Measurements from ENCODE around the gene L3MBTL4. TPM values are rescaled to one million over a fixed set of nuclear protein-coding genes. Genes with fewer than 3 reads are reported as not detected.

The L3MBTL4 gene
- total and polyA plus RNA-seq, 9 of the 15 experiments (the other 6 are each of a cell fraction or from before 2014, with no cell fraction given): not detected

GRCh38 chr18:6069103-6069502 is 345.6 kb downstream of the L3MBTL4 start:
- Histone ChIP-seq H3K9me3 (replicated peaks; ENCODE audit: control insufficient read depth, insufficient read depth, low read depth, low read length) (peaks cover 3% of the 10 kb centered on the region; the same call in 1 of the 2 replicates), H3K9ac (ENCODE audit: insufficient read depth in 1 of 2, low read depth in 2 of 2, low read length in 2 of 2) (no peak overlapping the region), H3K36me3 (ENCODE audit: control insufficient read depth, insufficient read depth, low read length) (no peaks in the 10 kb centered on the region), H4K20me1 (replicated peaks; ENCODE audit: control insufficient read depth, insufficient read depth, low read length) (no peaks in the 10 kb centered on the region), H3K27ac (ENCODE audit: extremely low read depth, low read depth, low read length) (no peak overlapping the region), H3K27me3 (ENCODE audit: control insufficient read depth in 2 of 2, insufficient read depth in 2 of 2, low read length in 2 of 2) (no peaks in the 10 kb centered on the region), H3K4me3 (no peak overlapping the region), H2AFZ (ENCODE audit: low read depth, low read length) (no peak overlapping the region), H3K4me1 (replicated peaks in 1 of 2; ENCODE audit: control insufficient read depth in 2 of 2, insufficient read depth in 2 of 2, low read length in 2 of 2) (no peaks in the 10 kb centered on the region), H3K79me2 (ENCODE audit: control insufficient read depth, insufficient read depth, low read length) (no peaks in the 10 kb centered on the region), H3K9me1 (ENCODE audit: control insufficient read depth, insufficient read depth, low read length) (no peaks in the 10 kb centered on the region), H3K4me2 (ENCODE audit: insufficient read depth, low read length) (no peak overlapping the region)
- BruUV-seq (replicated peaks): no TSS peak
- intact Hi-C loops (cut with micrococcal nuclease): no loop called here
- TF ChIP-seq CBFA2T3 (IDR thresholded peaks at IDR 0.05): no peak
- no peak for TF ChIP-seq ZNF253 (CRISPR knock-in tag; conservative IDR thresholded peaks at IDR 0.05)
- no peak for TF ChIP-seq TAF1 (IDR thresholded peaks at IDR 0.05; ENCODE audit: control insufficient read depth, extremely low read depth, insufficient read depth, low read length, severe bottlenecking)
- no peak for TF ChIP-seq ZNF707 (CRISPR knock-in tag; conservative IDR thresholded peaks at IDR 0.05)
- TF ChIP-seq TAF7 (tag; IDR thresholded peaks at IDR 0.05): no peak
- no peak for TF ChIP-seq DIDO1 (tag; IDR thresholded peaks at IDR 0.05; ENCODE audit: low read depth)
- no peak for TF ChIP-seq NR3C1 (CRISPR knock-in tag; IDR thresholded peaks at IDR 0.05)
- no peak for TF ChIP-seq ATF1 (CRISPR knock-in tag; IDR thresholded peaks at IDR 0.05)
- TF ChIP-seq ATF1 (tag; IDR thresholded peaks at IDR 0.05): no peak
- no peak for TF ChIP-seq ZNF408 (CRISPR knock-in tag; IDR thresholded peaks at IDR 0.05; ENCODE audit: low read depth)
- TF ChIP-seq E2F1 (CRISPR knock-in tag; IDR thresholded peaks at IDR 0.05): no peak
- ATAC-seq (no peak), FAIRE-seq (no peak), DNase-seq (ENCODE audit: extremely low read depth in 1 of 4, low spot score in 3 of 4) (no peak)
- WGBS (ENCODE audit: insufficient coverage, low coverage, missing lambda C conversion rate): 0% methylated on average over 3 of the region's 3 CpGs
- ChIA-PET POLR2A (interaction anchor here (0.6 kb wide), 1 partner anchor 140 kb away, joined by 3 read pairs; no protein-coding TSS in a partner anchor), CTCF (ENCODE audit: low intra/inter-chr PET ratio) (no interaction called here)
- in situ Hi-C loops (cut with MboI): no loop called here

All from K562 (cell line).